OCI-LY7 (cell line): ENCODE data around the gene TIGD7. TPM values are rescaled to one million over a fixed set of nuclear protein-coding genes. Genes with fewer than 3 reads are reported as not detected.
A peak's percentile ranks its signal among the peaks of the same experiment; 100 is the strongest.

ENCODE experiments used
- BruUV-seq: library from RNA; stranded (reverse); fragments of 400-500 nt; replicated peaks from 2 replicates; lab custom pipeline; 2021; lab: Mats Ljungman, UMichigan
- CTCF ChIA-PET: fragments of 300-600 bp; sonication (Branson Sonifier 250); formaldehyde crosslinking; loops from one replicate; lab custom pipeline; 2022; ENCODE audit warnings: antibody characterized with exemption; ENCODE audit not compliant: unreplicated experiment; lab: Charles Lee
- POLR2A ChIA-PET: fragments of 300-600 bp; sonication (Branson Sonifier 250); formaldehyde crosslinking; loops from one replicate; lab custom pipeline; 2022; ENCODE audit warnings: antibody characterized with exemption; lab: Charles Lee
- DNase-seq: peaks from one replicate; pipeline ENCODE4 v3.0.0-alpha.2; 2015; ENCODE audit warnings: low spot score
- H2AFZ ChIP-seq: fragments of 200-600 bp; sonication (generic), shearing (Covaris generic); 2 replicates; pipeline ENCODE4 v1.6.1; 2014; ENCODE audit warnings: mild to moderate bottlenecking, antibody characterized with exemption, low read length, moderate library complexity
- H3K27ac ChIP-seq: fragments of 200-600 bp; sonication (generic); 2 replicates; pipeline ENCODE4 v1.5.1; 2014; ENCODE audit warnings: mixed run types, low read depth, mild to moderate bottlenecking, moderate library complexity, low read length, inconsistent platforms; ENCODE audit not compliant: poor library complexity, severe bottlenecking
- H3K36me3 ChIP-seq: fragments of 200-600 bp; sonication (generic); 2 replicates; pipeline ENCODE4 v1.6.1; 2014; ENCODE audit warnings: mild to moderate bottlenecking, antibody characterized with exemption, low read length, moderate library complexity, mixed read lengths; ENCODE audit not compliant: insufficient read depth
- H3K4me1 ChIP-seq: fragments of 200-600 bp; sonication (generic); 2 replicates; pipeline ENCODE4 v1.5.1; 2014; ENCODE audit warnings: mild to moderate bottlenecking, low read length; ENCODE audit not compliant: insufficient read depth, poor library complexity, severe bottlenecking
- H3K4me2 ChIP-seq: fragments of 200-600 bp; sonication (generic); 2 replicates; pipeline ENCODE4 v1.6.1; 2014; ENCODE audit warnings: mild to moderate bottlenecking, low read length
- H3K4me3 ChIP-seq: fragments of 200-600 bp; sonication (generic); 2 replicates; pipeline ENCODE4 v1.5.1; 2014; ENCODE audit warnings: mild to moderate bottlenecking, low read depth, low read length; ENCODE audit not compliant: poor library complexity, severe bottlenecking
- H3K79me2 ChIP-seq: fragments of 200-600 bp; sonication (generic); 2 replicates; pipeline ENCODE4 v1.6.1; 2016; ENCODE audit warnings: low read depth, mild to moderate bottlenecking, low read length, moderate library complexity, mixed read lengths; ENCODE audit not compliant: insufficient read depth
- H3K9me2 ChIP-seq: fragments of 200-600 bp; sonication (generic); 2 replicates; pipeline ENCODE4 v1.6.1; 2016; ENCODE audit warnings: mild to moderate bottlenecking, low read length, mixed read lengths; ENCODE audit not compliant: insufficient read depth
- H3K9me3 ChIP-seq: fragments of 200-600 bp; sonication (generic); 2 replicates; pipeline ENCODE4 v1.6.1; 2014; ENCODE audit warnings: mild to moderate bottlenecking, mixed run types, low read length, mixed read lengths
- H4K20me1 ChIP-seq: fragments of 200-600 bp; sonication (generic); 2 replicates; pipeline ENCODE4 v1.6.1; 2014; ENCODE audit warnings: mild to moderate bottlenecking, antibody characterized with exemption, low read length, moderate library complexity, mixed read lengths; ENCODE audit not compliant: insufficient read depth
- CTCF ChIP-seq: fragments of 200-600 bp; sonication (generic); conservative IDR thresholded peaks from 2 replicates; pipeline ENCODE4 v1.5.1; 2014; ENCODE audit warnings: mild to moderate bottlenecking, antibody characterized with exemption, low read length, moderate library complexity, mixed read lengths
- EZH2phosphoT487 ChIP-seq: fragments of 200-600 bp; sonication (generic); IDR thresholded peaks from 2 replicates; pipeline ENCODE4 v1.6.1; 2018; ENCODE audit warnings: low read depth, borderline replicate concordance, mild to moderate bottlenecking, mixed run types, antibody characterized with exemption, low read length, moderate library complexity, mixed read lengths
- intact Hi-C: fragments of 100-400 bp; cut with micrococcal nuclease; formaldehyde crosslinking; loops from one replicate; pipeline ENCODE4 v1.10.0; 2022; ENCODE audit not compliant: unreplicated experiment
- total RNA-seq, 2 experiments: library from RNA; depleted of rRNA in 1 of 2; stranded (reverse); fragments of >200 nt in 1 of 2; shearing (Covaris generic) in 1 of 2; gene quantifications; 2 replicates each; pipeline ENCODE4 v1.2.3, GENCODE V29; 2014 to 2022

Gene TIGD7
- total RNA-seq, 2 experiments from 2014 or later, result 0.03 to 5.1 TPM

DNA sequence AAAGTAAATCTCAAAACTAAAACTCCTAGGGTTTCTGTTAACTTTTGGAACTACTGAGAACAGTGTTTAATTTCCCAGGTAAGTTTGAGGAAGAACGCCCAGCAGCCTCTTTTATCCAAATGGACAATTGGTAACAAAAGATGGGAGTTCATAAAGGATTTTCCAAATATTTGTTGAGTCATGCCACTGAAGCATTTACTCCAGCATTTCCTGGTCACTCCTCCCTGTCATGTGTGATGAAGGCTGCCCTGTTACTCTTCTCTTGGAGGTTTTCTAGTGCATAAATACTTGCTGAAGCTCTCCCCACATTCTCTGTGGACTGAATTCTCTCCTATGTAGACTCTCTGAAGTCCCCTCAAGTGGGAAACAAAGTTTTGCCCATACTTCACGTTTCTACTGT, 16.6 kb upstream of the TIGD7 start:
- Histone ChIP-seq H3K9me2 (no peaks in the 10 kb centered on the region), H4K20me1 (no peaks in the 10 kb centered on the region), H3K4me1 (no peaks in the 10 kb centered on the region), H3K4me3 (no peak overlapping the region), H2AFZ (peak overlapping the region; percentile 24; the same call in 1 of the 2 replicates), H3K27ac (no peak overlapping the region), H3K79me2 (no peaks in the 10 kb centered on the region), H3K9me3 (no peaks in the 10 kb centered on the region), H3K36me3 (no peaks in the 10 kb centered on the region), H3K4me2 (no peak overlapping the region)
- intact Hi-C loops, result no loop called here
- BruUV-seq, result no TSS peak
- TF ChIP-seq CTCF (no peak), EZH2phosphoT487 (no peak)
- CTCF ChIA-PET, result no interaction called here
- POLR2A ChIA-PET, result interaction anchor here (1.0 kb wide), 1 partner anchor 122 kb away, joined by 3 read pairs; no protein-coding TSS in a partner anchor
- DNase-seq, result no peak

- H3K9me2 ChIP-seq, result no peaks in the 10 kb centered on the region
- CTCF ChIA-PET, result no interaction called here
- intact Hi-C loops, result no loop called here
- DNase-seq, result no peak
- H3K36me3 ChIP-seq, result no peaks in the 10 kb centered on the region
- TSS peak; percentile 57 for BruUV-seq
- no peaks in the 10 kb centered on the region for H4K20me1 ChIP-seq
- no peak overlapping the region for H2AFZ ChIP-seq
- TF ChIP-seq CTCF, result no peak
- no peak for TF ChIP-seq EZH2phosphoT487
- no peak overlapping the region for H3K4me2 ChIP-seq
- H3K4me1 ChIP-seq, result no peaks in the 10 kb centered on the region
- no peaks in the 10 kb centered on the region for H3K79me2 ChIP-seq
- no peaks in the 10 kb centered on the region for H3K9me3 ChIP-seq
- POLR2A ChIA-PET, result no interaction called here
- no peak overlapping the region for H3K4me3 ChIP-seq
- no peak overlapping the region for H3K27ac ChIP-seq
These were observed 12.2 kb upstream of the TIGD7 start for GRCh38 chr16:3317315-3317999.

DNA sequence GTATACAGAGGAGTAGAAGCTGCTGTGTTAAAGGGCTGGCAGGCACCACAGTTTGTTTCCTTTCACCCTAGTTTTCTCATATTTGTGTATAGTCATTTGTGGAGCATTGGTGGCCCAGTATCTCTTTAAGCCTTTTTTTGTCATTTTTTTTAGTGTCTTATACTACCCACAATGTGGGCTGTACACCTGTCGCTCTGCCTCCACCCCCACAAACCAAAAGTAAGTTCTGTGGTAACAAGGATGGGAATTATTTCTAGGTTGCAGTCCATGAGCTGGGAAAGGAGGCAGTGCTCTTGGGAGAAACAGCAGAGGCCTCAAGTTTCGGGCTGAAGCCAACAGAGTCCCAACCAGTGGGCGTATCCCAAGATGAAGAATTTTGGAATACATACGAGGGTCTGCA, 6.3 kb upstream of the TIGD7 start:
- Histone ChIP-seq H4K20me1 (no peaks in the 10 kb centered on the region), H2AFZ (no peak overlapping the region), H3K4me1 (no peaks in the 10 kb centered on the region), H3K79me2 (no peaks in the 10 kb centered on the region), H3K27ac (no peak overlapping the region), H3K9me3 (no peaks in the 10 kb centered on the region), H3K9me2 (no peaks in the 10 kb centered on the region), H3K4me2 (no peak overlapping the region), H3K4me3 (no peak overlapping the region), H3K36me3 (no peaks in the 10 kb centered on the region)
- POLR2A ChIA-PET, result interaction anchor here (0.7 kb wide), 1 partner anchor 49 kb away, joined by 3 read pairs; no protein-coding TSS in a partner anchor
- no TSS peak for BruUV-seq
- CTCF ChIA-PET, result no interaction called here
- DNase-seq, result no peak
- intact Hi-C loops, result no loop called here
- TF ChIP-seq CTCF, result no peak
- TF ChIP-seq EZH2phosphoT487, result no peak
